ENCODE data around the gene CAMK4.

The CAMK4 gene

GRCh38 chr5:111229221-111229835, 5.1 kb downstream of the CAMK4 start:
- no peak for DNase-seq (ENCODE audit: low read depth, low spot score)

DNA sequence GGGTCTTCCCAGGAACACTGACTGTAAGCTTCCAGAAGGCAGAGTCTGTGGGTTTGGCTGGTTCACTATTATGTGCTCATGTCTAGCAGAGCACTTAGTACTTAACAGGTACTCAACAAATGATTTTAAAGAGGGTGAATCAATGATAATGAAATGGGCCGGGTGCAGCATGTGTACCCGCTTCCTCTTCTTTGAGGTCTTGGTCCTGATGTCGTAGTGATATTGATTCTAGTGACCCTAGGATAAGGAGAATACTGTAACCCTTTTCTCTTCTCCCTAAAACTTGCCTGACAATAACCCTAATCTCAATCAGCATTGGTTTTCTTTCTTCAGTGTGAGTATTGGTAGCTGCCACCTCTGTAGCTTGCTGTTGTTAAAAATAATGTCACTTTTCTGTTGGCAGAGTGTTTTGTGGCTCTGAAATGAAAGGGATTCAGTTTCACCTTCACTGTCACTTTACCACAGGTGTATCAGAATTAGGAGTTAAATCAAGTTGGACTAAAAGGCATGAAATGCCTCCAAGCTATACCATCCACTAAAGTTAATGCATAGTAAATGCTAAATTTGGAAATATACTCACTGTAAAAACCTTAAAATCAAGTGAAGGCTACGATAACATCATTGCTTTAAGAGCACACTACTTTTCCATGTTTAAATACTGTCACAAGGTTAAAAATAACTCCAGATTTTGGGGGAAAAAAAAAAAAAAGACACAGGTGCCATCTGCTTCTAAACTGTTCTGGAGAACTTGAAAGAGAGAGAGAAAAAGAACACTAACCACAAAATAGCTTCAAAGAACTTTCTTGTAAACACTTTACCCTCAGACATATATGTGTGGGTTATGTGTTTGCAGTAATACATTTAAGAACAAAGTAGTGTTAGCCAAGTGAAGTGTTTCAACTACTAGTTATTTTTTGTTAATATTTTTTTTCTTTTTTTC, 6.0 kb downstream of the CAMK4 start:
- DNase-seq (ENCODE audit: low read depth, low spot score), result no peak

- no peak for DNase-seq (ENCODE audit: low read depth, low spot score)
These were observed 6.9 kb downstream of the CAMK4 start for GRCh38 chr5:111231119-111231518.

DNA sequence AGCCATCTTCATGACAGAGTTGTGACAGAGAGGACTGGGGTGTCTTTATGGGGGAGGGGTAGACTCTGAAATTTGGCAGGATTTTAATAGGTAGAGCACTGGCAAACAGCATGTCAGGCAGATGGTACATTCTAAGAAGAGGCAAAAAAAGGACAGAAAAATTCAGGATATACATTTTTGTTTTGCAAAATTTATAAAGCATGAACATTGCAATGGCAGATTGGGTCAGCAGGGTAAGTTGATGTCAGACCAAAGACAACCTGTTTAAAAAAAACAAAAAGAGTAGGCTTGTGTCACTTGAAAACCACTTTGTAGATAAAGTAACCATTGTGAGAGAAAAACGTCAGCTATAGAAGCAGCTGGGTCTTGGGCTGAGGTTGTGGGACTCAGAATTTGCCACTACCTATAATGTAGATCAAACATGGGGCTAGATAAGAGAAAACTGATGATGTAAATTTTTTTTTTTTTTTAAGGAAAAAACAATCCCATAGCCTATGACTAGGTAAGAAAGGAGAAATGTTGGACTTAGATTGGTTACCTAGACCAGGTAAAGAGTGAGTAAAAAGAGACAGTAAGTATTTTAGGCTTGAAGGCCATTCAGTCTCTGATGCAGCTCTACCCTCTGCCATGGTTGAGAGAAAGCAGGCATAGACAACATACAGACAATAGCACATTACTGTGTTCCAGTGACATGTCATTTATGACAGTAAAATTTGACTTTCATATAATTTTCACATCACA, 8.3 kb downstream of the CAMK4 start:
- DNase-seq (ENCODE audit: low read depth, low spot score), result no peak

GRCh38 chr5:111233052-111233374, 8.8 kb downstream of the CAMK4 start:
- no peak for DNase-seq (ENCODE audit: low read depth, low spot score)

DNA sequence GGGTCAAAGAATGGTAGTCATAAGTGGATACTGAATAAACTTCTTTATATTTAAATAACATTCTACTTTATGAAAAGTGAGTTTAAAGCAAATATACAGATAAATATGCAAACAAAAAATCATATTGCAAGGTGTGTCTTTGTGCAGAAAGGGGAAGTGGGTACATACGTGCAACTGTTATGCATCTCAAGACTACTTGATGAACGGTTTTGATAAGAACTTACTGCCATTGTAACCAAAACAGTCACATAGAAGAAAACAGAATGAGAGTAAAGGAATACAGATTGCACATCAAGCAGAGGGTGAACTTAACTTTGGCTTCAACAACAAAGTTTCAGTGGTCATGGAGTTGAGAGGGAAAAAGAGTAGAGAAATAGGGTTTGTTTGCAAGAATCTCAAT, 9.9 kb downstream of the CAMK4 start:
- DNase-seq (ENCODE audit: low read depth, low spot score), result no peak

DNA sequence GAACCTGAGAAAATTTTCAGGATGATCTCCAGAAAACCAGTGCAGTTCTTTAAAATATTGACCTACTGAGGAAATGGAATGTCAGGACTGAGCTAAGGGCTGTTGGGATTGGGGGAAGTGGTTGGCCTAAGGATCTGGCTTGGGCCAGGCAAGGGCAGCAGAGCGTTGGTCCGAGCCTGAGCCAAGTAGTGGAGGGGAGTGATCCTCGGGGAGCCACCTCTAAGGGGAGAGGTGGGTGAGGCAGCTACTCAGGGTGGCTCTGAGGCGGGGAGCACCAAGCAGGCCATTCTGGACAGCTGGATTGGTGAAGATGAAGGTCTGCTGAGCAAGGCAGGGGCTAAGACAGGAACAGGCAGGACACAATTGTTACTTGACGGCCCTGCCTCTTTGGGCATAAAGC, 11.5 kb downstream of the CAMK4 start:
- no peak for DNase-seq (ENCODE audit: low read depth, low spot score)

GRCh38 chr5:111236348-111236747, 12.2 kb downstream of the CAMK4 start:
- no peak for DNase-seq (ENCODE audit: low read depth, low spot score)

DNA sequence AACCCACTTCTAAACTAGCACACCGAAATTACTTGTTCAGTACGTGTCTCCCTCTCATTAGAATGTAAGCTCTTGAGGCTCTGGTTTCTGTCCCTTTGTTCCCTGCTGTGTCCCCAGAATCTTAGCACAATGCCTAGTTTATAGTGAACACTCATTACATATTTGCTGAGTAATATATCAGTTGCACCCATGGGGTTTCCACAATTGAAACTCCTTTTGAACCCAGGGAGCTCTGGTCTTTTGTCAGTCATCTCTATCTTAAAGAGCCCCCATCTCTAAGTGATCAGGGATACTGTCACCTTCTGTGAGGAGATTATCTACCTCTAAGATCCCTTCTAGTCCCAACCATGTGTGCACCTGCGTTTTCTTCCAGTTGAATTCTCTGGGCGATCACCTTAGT, 12.8 kb downstream of the CAMK4 start:
- no peak for DNase-seq (ENCODE audit: low read depth, low spot score)

DNA sequence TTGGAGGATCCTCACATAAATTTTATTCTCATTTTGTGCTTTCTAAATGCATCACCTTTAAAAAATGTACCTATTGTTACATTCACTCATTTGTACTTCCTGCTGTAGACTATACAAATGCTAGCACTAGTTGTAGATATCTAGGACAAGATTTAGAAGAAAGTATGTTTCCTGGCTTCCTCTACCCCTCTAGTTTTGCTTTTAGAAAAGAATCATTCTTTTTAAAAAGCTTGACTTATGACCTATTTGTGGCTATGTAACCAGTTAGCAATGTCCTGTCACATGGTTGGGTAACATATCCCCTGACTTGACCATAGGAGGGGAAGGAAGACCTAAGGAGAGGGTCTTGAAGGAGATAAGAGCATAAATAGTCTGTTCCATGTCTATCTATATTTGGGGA, 13.3 kb downstream of the CAMK4 start:
- no peak for DNase-seq (ENCODE audit: low read depth, low spot score)

- DNase-seq (ENCODE audit: low read depth, low spot score), result no peak
These were observed 14.4 kb downstream of the CAMK4 start for GRCh38 chr5:111238431-111239225.

- DNase-seq (ENCODE audit: low read depth, low spot score), result no peak
These were observed 17.5 kb downstream of the CAMK4 start for GRCh38 chr5:111241696-111242095.

- no peak for DNase-seq (ENCODE audit: low read depth, low spot score)
These were observed 18.4 kb downstream of the CAMK4 start for GRCh38 chr5:111242606-111243005.

GRCh38 chr5:111243318-111243717, 19.1 kb downstream of the CAMK4 start:
- no peak for DNase-seq (ENCODE audit: low read depth, low spot score)

GRCh38 chr5:111245654-111246053, 21.5 kb downstream of the CAMK4 start:
- DNase-seq (ENCODE audit: low read depth, low spot score), result no peak

GRCh38 chr5:111246459-111246858, 22.3 kb downstream of the CAMK4 start:
- DNase-seq (ENCODE audit: low read depth, low spot score), result no peak

DNA sequence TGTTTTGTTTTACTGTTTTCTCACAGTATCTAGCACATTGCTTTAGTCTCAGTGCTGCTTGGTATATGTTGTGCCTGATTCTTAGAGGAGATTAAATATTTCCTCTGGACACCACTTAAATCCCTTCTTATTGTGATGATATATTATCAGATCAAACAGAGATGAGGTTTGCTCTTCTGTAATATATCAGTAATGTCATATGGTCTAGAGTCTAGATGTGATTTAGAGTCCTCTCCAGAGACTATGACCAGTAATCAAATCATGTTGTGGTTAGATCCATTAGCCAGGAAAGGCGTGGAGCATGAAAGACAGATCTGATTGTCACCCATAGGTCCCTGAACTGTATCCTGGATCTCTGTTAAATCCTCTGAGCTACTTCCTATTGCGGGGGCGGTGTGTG, 24.4 kb downstream of the CAMK4 start:
- no peak for DNase-seq (ENCODE audit: low read depth, low spot score)

GRCh38 chr5:111251921-111252320, 27.7 kb downstream of the CAMK4 start:
- no peak for DNase-seq (ENCODE audit: low read depth, low spot score)

DNA sequence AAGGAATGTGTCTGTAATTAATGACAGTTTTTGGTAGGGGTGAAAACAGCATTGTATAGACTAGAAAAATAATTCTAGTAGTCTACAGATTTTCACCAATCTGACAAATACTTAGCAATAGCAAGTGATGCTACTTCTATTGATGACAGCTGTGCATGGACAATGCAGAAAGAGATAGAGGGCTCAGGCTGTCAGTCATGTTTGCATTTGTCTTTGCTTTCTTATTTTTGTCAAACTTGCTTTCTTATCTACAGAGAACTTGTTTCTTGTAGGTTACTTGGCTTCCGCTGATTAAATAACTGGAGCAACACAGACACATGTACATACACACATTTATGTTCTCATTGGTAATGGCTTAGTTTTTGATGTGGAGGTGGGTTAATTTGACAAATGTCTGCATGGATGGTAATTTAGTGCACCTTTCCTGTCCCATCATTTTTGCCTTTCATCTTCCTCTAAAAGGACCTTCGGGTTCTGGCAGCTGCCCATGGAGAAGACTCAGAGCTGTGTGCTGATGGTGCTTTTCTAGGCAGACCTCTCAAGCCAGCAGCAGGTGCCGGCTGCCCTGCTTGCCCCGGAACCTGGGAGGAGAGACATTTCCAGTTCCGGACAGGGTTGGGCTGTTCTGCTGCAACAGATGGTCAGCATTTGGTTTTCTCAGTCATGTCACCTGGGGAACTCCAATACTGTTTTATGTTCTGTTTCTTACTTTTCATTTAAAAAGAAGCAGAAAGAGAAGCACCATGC, 28.8 kb downstream of the CAMK4 start:
- DNase-seq (ENCODE audit: low read depth, low spot score), result no peak

GRCh38 chr5:111254613-111255012, 30.4 kb downstream of the CAMK4 start:
- DNase-seq (ENCODE audit: low read depth, low spot score), result no peak

DNA sequence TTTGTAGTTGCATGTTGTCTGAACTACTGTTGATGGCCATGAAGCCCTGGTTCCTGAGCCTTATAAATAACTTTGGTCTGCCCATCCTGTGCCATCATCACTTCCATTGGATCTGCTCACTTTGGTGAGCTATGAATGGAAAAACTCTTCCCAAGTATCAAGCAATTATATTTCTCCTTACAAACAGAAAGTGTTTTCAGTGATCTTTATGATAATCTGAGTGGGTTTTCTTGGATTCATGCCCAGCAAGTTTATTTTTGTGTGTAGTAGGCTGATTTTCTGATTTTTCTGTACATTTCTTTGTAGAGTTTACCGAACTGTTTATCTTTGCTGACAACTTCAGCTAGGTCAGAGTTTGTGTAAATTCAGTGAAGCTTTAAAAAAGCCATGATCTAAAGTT, 31.0 kb downstream of the CAMK4 start:
- no peak for DNase-seq (ENCODE audit: low read depth, low spot score)
